GM21381 (cell line): ENCODE results near the gene UHRF2.
"Not testable (repeated sequence)": the region's sequence is repeated elsewhere in the genome, so short reads cannot be mapped to it uniquely, and the experiment has no call there.

Source experiments
- ATAC-seq: cut with Tn5 transposase; IDR thresholded peaks from one replicate; pipeline ENCODE4 v1.9.1; 2021; ENCODE audit warnings: mild to moderate bottlenecking, moderate library complexity; ENCODE audit not compliant: unreplicated experiment

Gene UHRF2, protein sequence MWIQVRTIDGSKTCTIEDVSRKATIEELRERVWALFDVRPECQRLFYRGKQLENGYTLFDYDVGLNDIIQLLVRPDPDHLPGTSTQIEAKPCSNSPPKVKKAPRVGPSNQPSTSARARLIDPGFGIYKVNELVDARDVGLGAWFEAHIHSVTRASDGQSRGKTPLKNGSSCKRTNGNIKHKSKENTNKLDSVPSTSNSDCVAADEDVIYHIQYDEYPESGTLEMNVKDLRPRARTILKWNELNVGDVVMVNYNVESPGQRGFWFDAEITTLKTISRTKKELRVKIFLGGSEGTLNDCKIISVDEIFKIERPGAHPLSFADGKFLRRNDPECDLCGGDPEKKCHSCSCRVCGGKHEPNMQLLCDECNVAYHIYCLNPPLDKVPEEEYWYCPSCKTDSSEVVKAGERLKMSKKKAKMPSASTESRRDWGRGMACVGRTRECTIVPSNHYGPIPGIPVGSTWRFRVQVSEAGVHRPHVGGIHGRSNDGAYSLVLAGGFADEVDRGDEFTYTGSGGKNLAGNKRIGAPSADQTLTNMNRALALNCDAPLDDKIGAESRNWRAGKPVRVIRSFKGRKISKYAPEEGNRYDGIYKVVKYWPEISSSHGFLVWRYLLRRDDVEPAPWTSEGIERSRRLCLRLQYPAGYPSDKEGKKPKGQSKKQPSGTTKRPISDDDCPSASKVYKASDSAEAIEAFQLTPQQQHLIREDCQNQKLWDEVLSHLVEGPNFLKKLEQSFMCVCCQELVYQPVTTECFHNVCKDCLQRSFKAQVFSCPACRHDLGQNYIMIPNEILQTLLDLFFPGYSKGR

DNA sequence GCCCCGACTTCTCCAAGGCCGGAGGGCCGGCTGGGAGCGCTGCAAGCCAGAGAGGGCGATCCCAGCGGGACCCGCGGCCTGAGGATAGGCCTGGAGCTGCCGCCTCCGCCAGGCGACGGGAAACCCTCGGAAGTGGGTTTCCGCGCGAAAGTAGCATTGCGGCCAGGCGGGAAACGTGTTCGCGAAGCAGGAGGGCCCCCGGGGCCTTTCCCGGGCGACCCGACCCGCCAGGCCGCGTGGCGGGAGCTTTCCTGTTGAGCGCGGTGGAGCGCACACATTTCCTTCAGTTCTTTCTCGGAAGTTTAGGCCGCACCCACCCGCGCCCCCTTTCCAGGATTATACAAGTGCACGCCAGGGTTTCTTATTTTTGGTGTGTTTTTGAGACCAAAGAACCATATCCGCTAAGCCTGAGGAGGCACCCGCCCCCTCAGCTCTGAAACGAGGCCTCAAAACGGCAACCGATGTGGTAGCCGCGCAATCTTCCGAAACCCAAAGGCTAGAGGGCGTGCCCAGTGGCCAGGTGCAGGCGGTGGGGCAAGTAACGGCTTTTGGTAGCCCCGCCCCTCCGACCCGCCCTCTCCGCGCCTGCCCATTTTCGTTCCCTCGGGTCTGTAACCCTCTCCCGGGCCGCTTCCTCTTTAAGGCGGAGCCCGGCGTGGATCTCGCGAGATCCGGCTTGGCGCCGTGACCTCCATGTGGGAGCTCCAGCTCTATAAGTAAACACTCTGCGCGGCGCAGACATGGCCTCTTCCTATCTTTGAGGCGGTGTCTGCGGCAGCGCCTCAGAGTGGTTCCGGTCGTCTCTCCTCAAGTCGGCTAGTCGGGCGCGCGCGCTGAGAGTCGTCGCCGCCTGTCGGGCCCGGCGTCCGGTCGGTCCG lies at the start of gene UHRF2:
TSS of gene UHRF2 (plus strand) at position 713 of the 878 bp plus-strand sequence. CDS start 292 bp downstream, outside the sequence.
- ATAC-seq, result peak; percentile 79

- ATAC-seq, result no peak
These were observed 45.7 kb upstream of the UHRF2 start for GRCh38 chr9:6367128-6367890.

DNA sequence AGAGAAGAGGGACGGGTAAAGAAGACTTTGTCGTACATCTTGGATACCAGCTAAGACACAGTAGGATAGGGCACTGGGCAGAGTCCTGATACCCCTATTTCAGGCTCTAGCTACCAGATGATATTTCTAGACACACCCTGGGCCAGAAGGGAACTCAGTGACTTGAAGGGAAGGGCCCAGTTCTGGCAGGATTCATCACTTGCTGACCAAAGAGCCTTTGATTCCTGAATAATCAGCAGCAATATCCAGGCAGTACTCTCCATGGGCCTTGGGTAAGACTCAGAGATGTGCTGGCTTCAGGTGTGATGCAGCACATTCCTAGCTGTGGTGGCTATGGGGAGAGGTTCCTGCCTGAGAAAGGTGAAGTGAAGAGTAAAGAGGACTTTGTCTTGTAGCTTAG lies 44.2 kb upstream of the UHRF2 start:
- no peak for ATAC-seq

DNA sequence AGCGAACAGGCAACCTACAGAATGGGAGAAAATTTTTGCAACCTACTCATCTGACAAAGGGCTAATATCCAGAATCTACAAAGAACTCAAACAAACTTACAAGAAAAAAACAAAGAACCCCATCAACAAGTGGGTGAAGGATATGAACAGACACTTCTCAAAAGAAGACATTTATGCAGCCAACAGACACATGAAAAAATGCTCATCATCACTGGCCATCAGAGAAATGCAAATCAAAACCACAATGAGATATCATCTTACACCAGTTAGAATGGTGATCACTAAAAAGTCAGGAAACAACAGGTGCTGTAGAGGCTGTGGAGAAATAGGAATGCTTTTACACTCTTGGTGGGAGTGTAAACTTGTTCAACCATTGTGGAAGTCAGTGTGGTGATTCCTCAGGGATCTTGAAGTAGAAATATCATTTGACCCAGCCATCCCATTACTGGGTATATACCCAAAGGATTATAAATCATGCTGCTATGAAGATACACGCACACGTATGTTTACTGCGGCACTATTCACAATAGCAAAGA lies 31.5 kb upstream of the UHRF2 start:
- ATAC-seq, result not testable (repeated sequence)

DNA sequence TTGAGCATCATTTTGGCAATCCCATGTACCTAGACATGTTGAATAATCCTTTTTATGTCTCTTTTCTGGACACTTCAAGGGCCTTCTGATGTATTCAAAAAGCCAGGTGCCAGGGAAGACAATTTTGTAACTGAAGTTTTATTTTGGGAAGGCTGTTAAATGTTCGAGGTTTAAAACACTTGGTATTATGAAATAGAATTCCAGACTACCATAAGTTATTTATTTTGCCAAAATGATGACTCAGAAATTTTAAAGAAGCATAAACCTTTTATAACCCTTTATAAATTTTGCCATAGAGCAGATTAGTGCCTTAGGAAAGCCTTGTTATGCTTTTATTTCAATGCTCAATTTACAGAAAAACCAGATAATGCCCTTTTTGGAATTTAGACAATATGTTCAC lies 30.3 kb upstream of the UHRF2 start:
- ATAC-seq, result no peak

GRCh38 chr9:6383551-6384225 lies 29.3 kb upstream of the UHRF2 start:
- ATAC-seq, result no peak

DNA sequence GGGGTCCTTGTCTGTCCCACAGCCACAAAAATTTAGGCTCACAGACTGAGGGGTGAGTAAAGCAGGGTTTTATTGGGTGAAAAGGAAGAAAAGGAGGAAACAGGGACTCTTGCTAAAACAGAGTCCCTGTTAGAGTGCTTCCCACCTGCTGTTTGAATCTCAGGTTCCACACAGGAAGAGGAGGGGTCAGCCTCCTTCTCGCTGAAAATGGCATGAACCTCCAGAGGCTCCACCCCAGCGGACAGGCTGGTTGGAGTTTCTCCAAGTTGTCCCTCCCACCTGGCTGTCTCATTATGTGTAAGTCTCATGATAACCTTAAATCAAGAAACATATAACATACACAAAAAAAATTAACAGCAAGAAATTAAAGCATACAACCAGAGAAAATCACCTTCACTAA lies 28.3 kb upstream of the UHRF2 start:
- ATAC-seq, result no peak

- ATAC-seq, result no peak
These were observed 13.9 kb upstream of the UHRF2 start for GRCh38 chr9:6399071-6399470.

- no peak for ATAC-seq
These were observed 7.6 kb upstream of the UHRF2 start for GRCh38 chr9:6405371-6405770.

DNA sequence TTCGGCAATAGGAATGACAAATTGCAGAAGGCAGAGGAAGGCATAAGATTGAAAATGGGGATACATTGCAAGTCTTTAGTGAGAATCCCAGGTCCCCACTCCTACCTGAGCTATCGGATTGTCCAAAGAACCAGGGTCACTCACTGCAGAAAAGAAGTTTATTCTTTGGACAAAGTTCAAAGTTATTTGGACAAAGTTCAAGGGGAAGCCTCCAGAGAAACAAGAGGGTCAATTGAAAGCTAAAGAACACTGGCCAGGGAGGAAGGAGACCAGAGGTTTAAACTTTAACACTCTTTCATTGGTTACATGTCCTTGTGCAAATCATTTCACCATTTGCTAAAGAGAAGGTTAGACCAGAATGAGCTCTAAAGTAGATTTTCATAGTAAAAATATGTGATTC lies 5.2 kb upstream of the UHRF2 start:
- ATAC-seq, result no peak

DNA sequence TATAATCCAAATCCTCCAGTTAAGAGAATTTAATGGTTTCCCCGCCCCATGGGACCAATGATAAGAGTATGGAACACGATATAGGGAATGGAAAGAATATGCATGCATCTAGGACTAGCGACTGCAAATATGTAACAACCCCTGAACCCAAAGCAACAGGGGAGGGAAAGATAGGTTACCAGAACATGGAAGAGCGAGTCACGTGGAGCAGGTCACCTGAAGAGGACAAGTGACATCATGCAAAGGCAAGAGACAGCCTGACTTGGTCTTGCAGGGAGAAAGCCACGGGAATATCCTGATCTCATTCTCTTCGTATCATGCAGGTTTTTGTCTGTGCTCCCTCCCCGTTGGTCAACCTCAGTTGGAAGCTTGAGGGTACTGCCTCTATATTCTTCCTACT lies 4.7 kb upstream of the UHRF2 start:
- ATAC-seq, result no peak

- no peak for ATAC-seq
These were observed 3.2 kb upstream of the UHRF2 start for GRCh38 chr9:6409811-6410210.

- no peak for ATAC-seq
These were observed 2.4 kb upstream of the UHRF2 start for GRCh38 chr9:6410633-6411032.

- peak; percentile 16 for ATAC-seq
These were observed 607 bp downstream of the UHRF2 start for GRCh38 chr9:6413365-6414246.

DNA sequence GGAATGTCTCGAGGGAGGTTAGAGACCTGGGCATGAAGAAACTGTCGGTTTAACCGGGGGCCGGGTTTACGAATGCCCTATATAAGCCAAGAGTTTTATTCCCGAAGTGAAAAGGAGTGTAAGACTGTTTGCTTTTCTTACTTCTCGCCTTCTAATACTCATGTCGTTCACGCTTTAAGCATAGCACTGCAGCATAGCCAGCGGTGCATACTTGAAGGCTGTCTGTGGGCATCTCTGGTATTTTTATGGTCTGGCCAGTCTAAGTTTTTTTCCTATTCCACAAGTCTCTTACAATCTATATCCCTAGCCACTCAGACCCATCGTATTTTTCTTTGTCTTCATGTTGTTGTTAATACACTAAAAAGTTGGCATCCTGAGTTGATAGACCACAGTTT lies 1.2 kb downstream of the UHRF2 start:
- ATAC-seq, result no peak

DNA sequence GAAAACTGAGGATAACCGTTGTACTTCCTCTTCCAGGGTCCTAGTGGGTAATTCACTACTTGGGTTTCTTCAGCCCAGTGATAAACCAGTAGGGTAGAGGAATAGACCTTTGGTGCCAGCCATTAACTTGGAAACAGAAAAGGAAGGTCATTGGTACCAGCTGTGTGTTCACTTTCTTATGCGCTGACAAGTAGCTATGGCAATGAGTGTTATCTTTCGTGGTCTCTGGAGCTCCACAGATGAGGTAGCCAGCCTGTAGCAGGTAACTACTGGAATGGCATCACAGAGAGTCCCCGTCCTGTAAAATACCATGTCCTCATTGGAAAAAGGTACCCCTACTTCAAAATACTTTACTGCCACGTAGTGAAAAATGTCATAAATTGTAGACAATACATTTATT lies 2.3 kb downstream of the UHRF2 start:
- no peak for ATAC-seq

DNA sequence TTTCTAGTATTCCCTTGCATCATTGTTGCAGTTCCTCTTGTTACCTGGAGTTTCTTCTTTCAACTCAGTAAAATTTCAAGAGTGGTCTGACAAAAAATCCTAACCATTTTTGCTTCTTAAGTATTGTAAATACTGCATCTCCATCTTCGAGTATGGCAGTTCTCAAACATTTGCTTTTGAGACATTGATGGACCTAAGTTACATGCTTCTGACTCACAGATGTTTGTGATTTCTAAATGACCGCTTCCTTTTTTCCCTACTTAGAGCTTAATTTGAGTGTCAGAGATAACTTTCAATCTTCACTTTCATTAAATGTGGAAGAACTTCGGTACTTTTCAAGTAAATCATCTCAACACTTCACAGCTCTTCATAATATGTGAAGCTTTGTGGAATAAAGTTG lies 4.2 kb downstream of the UHRF2 start:
- ATAC-seq, result no peak

GRCh38 chr9:6418764-6419163 lies 5.8 kb downstream of the UHRF2 start:
- no peak for ATAC-seq

GRCh38 chr9:6424940-6425339 lies 11.9 kb downstream of the UHRF2 start:
- ATAC-seq, result no peak
